Forelimb muscle (tissue), 1 donor: ENCODE data around the gene LELP1. TPM values are rescaled to one million over a fixed set of nuclear protein-coding genes. Genes with fewer than 3 reads are reported as not detected.
"Not testable (repeated sequence)": the region's sequence is repeated elsewhere in the genome, so short reads cannot be mapped to it uniquely, and the experiment has no call there.

Experiments used
- DNase-seq: peaks from one replicate; pipeline ENCODE4 v3.0.0-alpha.2; 2013; ENCODE audit warnings: low read depth
- polyA plus RNA-seq: library from polyadenylated mRNA; unstranded; fragments of 120-200 nt; gene quantifications from one replicate; pipeline ENCODE4 v1.2.1, GENCODE V29; 2013; ENCODE audit not compliant: insufficient read length

The LELP1 gene
- polyA plus RNA-seq, 1 donor: not detected

- DNase-seq: not testable (repeated sequence)
These were observed 26.0 kb downstream of the LELP1 start for GRCh38 chr1:153229076-153229829.

- DNase-seq: no peak
These were observed 28.1 kb downstream of the LELP1 start for GRCh38 chr1:153231363-153231762.

GRCh38 chr1:153231785-153232184 is 28.6 kb downstream of the LELP1 start:
- no peak for DNase-seq

- no peak for DNase-seq
These were observed 29.3 kb downstream of the LELP1 start for GRCh38 chr1:153232553-153232952.

- no peak for DNase-seq
These were observed 30.2 kb downstream of the LELP1 start for GRCh38 chr1:153233448-153233847.

- DNase-seq: no peak
These were observed 35.3 kb downstream of the LELP1 start for GRCh38 chr1:153238527-153238926.

- no peak for DNase-seq
These were observed 38.9 kb downstream of the LELP1 start for GRCh38 chr1:153242160-153242559.

GRCh38 chr1:153245466-153245865 is 42.2 kb downstream of the LELP1 start:
- DNase-seq: no peak

- no peak for DNase-seq
These were observed 42.8 kb downstream of the LELP1 start for GRCh38 chr1:153246018-153246417.

GRCh38 chr1:153246825-153247224 is 43.6 kb downstream of the LELP1 start:
- no peak for DNase-seq

GRCh38 chr1:153248176-153248879 is 45.1 kb downstream of the LELP1 start:
- DNase-seq: no peak

GRCh38 chr1:153250166-153250565 is 46.9 kb downstream of the LELP1 start:
- peak; percentile 51 for DNase-seq

- no peak for DNase-seq
These were observed 47.9 kb downstream of the LELP1 start for GRCh38 chr1:153251087-153251486.

GRCh38 chr1:153251562-153251961 is 48.3 kb downstream of the LELP1 start:
- DNase-seq: no peak

GRCh38 chr1:153251988-153252387 is 48.8 kb downstream of the LELP1 start:
- DNase-seq: no peak

- DNase-seq: no peak
These were observed 49.8 kb downstream of the LELP1 start for GRCh38 chr1:153253076-153253475.

- no peak for DNase-seq
These were observed 50.5 kb downstream of the LELP1 start for GRCh38 chr1:153253693-153254092.

Other genes with a start within 250 kb of the LELP1 start
- gene SPRR4, start 232.8 kb upstream of the LELP1 start, polyA plus RNA-seq: not detected
- not detected for gene SPRR1A, start 219.3 kb upstream of the LELP1 start, polyA plus RNA-seq
- not detected for gene SPRR3, start 201.7 kb upstream of the LELP1 start, polyA plus RNA-seq
- gene SPRR1B, start 172.2 kb upstream of the LELP1 start, polyA plus RNA-seq: not detected
- not detected for gene SPRR2D, start 162.3 kb upstream of the LELP1 start, polyA plus RNA-seq
- not detected for gene SPRR2A, start 145.9 kb upstream of the LELP1 start, polyA plus RNA-seq
- gene SPRR2B, start 131.8 kb upstream of the LELP1 start, polyA plus RNA-seq: not detected
- not detected for gene SPRR2E, start 108.9 kb upstream of the LELP1 start, polyA plus RNA-seq
- not detected for gene SPRR2F, start 89.9 kb upstream of the LELP1 start, polyA plus RNA-seq
- gene SPRR2G, start 52.5 kb upstream of the LELP1 start, polyA plus RNA-seq: not detected
- gene PRR9, start 14.2 kb downstream of the LELP1 start, polyA plus RNA-seq: not detected
- gene LORICRIN, start 56.3 kb downstream of the LELP1 start, polyA plus RNA-seq: not detected
- gene PGLYRP3, start 109.5 kb downstream of the LELP1 start, polyA plus RNA-seq: not detected
- gene PGLYRP4, start 145.4 kb downstream of the LELP1 start, polyA plus RNA-seq: not detected
- gene S100A9, start 154.4 kb downstream of the LELP1 start, polyA plus RNA-seq: 21.2 TPM
- 2.7 TPM for gene S100A12, start 172.2 kb downstream of the LELP1 start, polyA plus RNA-seq
- gene S100A8, start 187.6 kb downstream of the LELP1 start, polyA plus RNA-seq: 16.1 TPM
- gene S100A7A, start 213.1 kb downstream of the LELP1 start, polyA plus RNA-seq: not detected